Measurements from ENCODE around the gene CCDC9B. TPM values are rescaled to one million over a fixed set of nuclear protein-coding genes. Genes with fewer than 3 reads are reported as not detected.
A peak's percentile ranks its signal among the peaks of the same experiment; 100 is the strongest.

Gene CCDC9B
- total and polyA plus RNA-seq, 11 donors, result 38.0 to 165 (median 119) TPM

GRCh38 chr15:40314723-40315276 is 25.9 kb downstream of the CCDC9B start:
- intact Hi-C loops (cut with DNase I), result loop anchor here in 6 of 10 donors (5.0 to 10.0 kb wide), 4 partner anchors 37 to 110 kb away; partner anchors contain the start of genes DISP2 (in 1 of the 6) and PAK6 (in 1 of the 6)
- H3K36me3 ChIP-seq, result no peaks in the 10 kb centered on the region
- H3K27ac ChIP-seq, result no peak overlapping the region
- WGBS, 4 donors, result 71 to 76% (median 74%) methylated on average over 4 of the region's 4 CpGs
- H3K9me3 ChIP-seq, result no peaks in the 10 kb centered on the region
- DNase-seq (peak in 1 of 5 donors; percentile 11), ATAC-seq (no peak)
- peaks cover 0 to 16% (median 3%) of the 10 kb centered on the region in 12 donors for H3K4me1 ChIP-seq
- H3K27me3 ChIP-seq, result peaks cover 0 to 6% (median 0%) of the 10 kb centered on the region in 9 donors
- H3K4me3 ChIP-seq, result no peak overlapping the region
- TF ChIP-seq POLR2A (IDR thresholded peaks at IDR 0.05), result no peak
- no peak for TF ChIP-seq CTCF (IDR thresholded peaks at IDR 0.05)

- Histone ChIP-seq H3K36me3 (no peaks in the 10 kb centered on the region), H3K4me3 (no peak overlapping the region), H3K4me1 (peaks cover 0 to 26% (median 3%) of the 10 kb centered on the region in 12 donors), H3K27me3 (peaks cover 0 to 6% (median 0%) of the 10 kb centered on the region in 9 donors), H3K9me3 (no peaks in the 10 kb centered on the region), H3K27ac (no peak overlapping the region)
- ATAC-seq, result peak in 3 of 4 donors; percentile 31 to 47 (median 32)
- 32 to 41% (median 34%) methylated on average over 10 of the region's 10 CpGs for WGBS, 4 donors
- TF ChIP-seq CTCF (IDR thresholded peaks at IDR 0.05), result no peak
- TF ChIP-seq POLR2A (IDR thresholded peaks at IDR 0.05), result no peak
- DNase-seq, result peak; percentile 52 to 80 (median 65)
- intact Hi-C loops (cut with DNase I), result loop anchor here in 6 of 10 donors (5.0 to 10.0 kb wide), 4 partner anchors 36 to 111 kb away; partner anchors contain the start of genes DISP2 (in 1 of the 6) and PAK6 (in 1 of the 6)
Measured at GRCh38 chr15:40313531-40314398, 27.0 kb downstream of the CCDC9B start.

- TF ChIP-seq POLR2A (IDR thresholded peaks at IDR 0.05) (no peak), CTCF (IDR thresholded peaks at IDR 0.05) (no peak)
- peaks cover 0 to 6% (median 0%) of the 10 kb centered on the region in 9 donors for H3K27me3 ChIP-seq
- ATAC-seq (no peak), DNase-seq (peak in 1 of 5 donors; percentile 14)
- H3K27ac ChIP-seq, result no peak overlapping the region
- no peaks in the 10 kb centered on the region for H3K36me3 ChIP-seq
- no peaks in the 10 kb centered on the region for H3K9me3 ChIP-seq
- H3K4me1 ChIP-seq, result peaks cover 0 to 28% (median 3%) of the 10 kb centered on the region in 12 donors
- H3K4me3 ChIP-seq, result no peak overlapping the region
- WGBS, 4 donors, result 84 to 93% (median 89%) methylated on average over 8 to 10 of the region's 10 CpGs
- intact Hi-C loops (cut with DNase I), result loop anchor here in 6 of 10 donors (5.0 to 10.0 kb wide), 4 partner anchors 35 to 112 kb away; partner anchors contain the start of genes DISP2 (in 1 of the 6) and PAK6 (in 1 of the 6)
Measured at GRCh38 chr15:40312370-40313158, 28.2 kb downstream of the CCDC9B start.
